T47D (cell line): ENCODE results near the gene MAP3K8.

Experiments used
- DNase-seq, 2 experiments: peaks; one replicate each; pipeline versions ENCODE4 v3.0.0 to v3.0.0-alpha.2; 2011 to 2012; ENCODE audit warnings: low read depth in 1 of 2, low spot score in 1 of 2
- JUND ChIP-seq: IDR thresholded peaks from 2 replicates; pipeline ENCODE4 v1.6.1; 2012; ENCODE audit warnings: low read depth
- in situ Hi-C: cut with HindIII; loops from 2 replicates; pipeline ENCODE4 v1.10.0; 2016; ENCODE audit warnings: low sequenced_read_pairs, low pct_unique_long_range_greater_than_20kb

The MAP3K8 gene

DNA sequence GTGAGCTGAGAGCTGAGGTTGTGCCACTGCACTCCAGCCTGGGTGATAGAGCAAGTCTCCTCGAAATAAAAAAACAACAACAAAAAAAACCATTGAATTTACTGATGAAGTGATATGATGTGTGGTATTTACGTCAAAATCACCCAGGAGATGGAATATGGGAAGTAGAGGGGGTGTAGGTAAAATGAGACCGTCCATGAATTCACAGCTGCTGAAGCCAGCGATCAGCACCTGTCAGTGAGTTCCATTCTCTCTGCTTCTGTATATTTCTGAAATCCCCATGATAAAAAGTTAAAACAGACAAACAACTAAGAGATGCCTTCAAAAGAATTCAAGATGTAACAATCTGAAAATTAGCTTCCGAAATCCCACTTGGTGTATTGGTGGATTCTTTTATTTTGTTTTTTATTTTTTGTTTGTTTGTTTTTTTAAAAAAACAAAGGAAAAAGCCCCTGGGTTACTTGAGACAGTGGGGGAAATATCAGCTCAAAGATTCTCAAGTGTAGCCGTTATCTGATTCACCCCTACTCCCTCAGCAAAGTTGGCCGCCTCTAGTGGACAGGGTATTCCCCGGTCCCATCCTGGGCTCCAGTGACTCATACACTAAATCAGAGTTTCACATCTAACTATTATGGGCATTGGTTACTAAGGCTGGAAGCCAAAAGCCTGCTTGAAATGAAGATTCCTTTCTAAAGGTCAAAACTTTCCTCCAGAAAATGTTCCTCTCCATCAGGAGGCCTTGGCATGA is 76.4 kb downstream of the MAP3K8 start:
- no peak for DNase-seq
- TF ChIP-seq JUND, result no peak
- in situ Hi-C loops, result no loop called here

GRCh38 chr10:30510932-30511700 is 77.1 kb downstream of the MAP3K8 start:
- in situ Hi-C loops, result no loop called here
- no peak for TF ChIP-seq JUND

More at GRCh38 chr10:30510932-30511700, 77.1 kb downstream of the MAP3K8 start:
- no peak for DNase-seq
